T47D (cell line): ENCODE measurements around the gene LRG1.

ENCODE experiments used
- DNase-seq, 2 experiments: peaks; one replicate each; pipeline versions ENCODE4 v3.0.0 to v3.0.0-alpha.2; 2011 to 2012; ENCODE audit warnings: low read depth in 1 of 2, low spot score in 1 of 2
- JUND ChIP-seq: IDR thresholded peaks from 2 replicates; pipeline ENCODE4 v1.6.1; 2012; ENCODE audit warnings: low read depth
- in situ Hi-C: cut with HindIII; loops from 2 replicates; pipeline ENCODE4 v1.10.0; 2016; ENCODE audit warnings: low sequenced_read_pairs, low pct_unique_long_range_greater_than_20kb

Gene LRG1

DNA sequence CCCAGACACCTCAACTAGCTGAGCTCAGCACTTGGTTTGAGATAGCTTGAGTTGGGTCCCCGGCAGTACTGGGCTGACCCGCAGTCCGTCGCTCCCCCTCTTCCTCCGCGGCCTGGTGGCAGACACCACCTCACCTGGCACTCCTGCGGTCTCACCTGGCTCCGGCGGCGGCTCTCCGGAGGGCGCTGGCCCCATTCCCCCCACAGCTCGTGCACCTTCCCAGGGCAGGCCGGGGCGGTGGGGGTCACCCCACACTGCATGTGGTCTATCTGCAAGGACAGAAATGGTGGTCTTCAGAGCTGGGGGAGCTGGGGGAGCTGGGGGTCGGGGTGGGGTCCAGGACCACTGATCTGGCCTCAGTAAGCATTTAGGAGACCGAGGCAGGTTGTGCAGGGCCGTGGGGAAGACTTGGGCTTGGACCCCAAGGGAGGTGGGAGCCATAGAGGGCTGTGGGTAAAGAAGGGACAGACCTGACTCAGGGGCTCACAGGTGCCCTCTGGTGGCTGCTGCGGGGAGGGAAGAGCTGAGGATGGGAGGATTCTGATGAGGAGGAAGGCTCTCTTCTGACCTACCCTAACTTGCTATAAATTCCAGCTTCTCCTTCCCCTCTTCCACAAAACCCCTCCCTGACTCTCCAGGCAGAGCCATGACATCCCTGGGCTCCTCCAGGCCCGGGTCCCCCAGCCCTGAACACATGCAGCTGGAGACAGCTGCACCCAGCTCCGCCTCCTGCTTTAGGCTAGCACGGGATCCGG, 14.9 kb downstream of the LRG1 start:
- TF ChIP-seq JUND, result no peak
- DNase-seq, result peak; percentile 43 to 51
- in situ Hi-C loops, result no loop called here

DNA sequence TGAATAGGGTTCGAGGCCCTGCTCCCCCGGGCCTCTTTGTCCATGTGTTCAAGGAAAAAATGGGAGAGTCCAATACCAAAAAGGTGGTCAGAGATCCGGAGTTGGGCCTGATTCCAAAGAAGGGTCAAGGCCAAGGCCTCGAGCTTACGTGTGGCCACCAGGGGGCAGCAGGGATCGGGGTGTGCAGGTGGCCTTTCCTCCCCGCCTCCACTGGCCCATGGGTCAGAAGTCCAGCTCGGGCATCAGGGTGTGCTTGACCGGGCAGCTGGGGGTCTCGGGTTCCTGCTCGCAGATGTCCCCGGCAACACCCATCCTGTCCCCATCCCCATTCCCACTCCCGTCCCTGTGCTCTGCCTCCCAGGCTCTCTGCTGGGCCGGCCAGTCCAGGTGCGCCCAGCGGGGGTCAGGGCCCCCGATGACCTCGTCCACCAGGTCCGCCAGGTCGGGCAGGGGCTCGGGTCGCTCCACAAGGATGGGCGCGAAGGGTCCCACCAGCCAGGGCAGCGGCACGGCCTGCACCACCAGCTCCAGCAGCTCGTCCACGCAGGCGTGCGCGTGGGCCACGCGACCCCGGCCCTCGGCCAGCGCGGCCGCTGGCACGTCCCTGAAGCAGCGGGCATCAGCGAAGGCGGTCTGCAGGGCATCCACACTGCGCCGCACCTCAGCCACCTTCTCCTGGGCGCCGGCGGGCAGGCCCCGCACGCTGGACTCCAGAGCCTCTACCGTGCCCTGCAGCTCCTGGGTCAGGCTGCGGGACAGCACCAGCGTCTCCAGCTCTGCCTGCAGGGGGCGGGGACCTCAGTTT, 16.3 kb downstream of the LRG1 start:
- peak; percentile 40 to 53 for DNase-seq
- no peak for TF ChIP-seq JUND
- in situ Hi-C loops, result no loop called here

DNA sequence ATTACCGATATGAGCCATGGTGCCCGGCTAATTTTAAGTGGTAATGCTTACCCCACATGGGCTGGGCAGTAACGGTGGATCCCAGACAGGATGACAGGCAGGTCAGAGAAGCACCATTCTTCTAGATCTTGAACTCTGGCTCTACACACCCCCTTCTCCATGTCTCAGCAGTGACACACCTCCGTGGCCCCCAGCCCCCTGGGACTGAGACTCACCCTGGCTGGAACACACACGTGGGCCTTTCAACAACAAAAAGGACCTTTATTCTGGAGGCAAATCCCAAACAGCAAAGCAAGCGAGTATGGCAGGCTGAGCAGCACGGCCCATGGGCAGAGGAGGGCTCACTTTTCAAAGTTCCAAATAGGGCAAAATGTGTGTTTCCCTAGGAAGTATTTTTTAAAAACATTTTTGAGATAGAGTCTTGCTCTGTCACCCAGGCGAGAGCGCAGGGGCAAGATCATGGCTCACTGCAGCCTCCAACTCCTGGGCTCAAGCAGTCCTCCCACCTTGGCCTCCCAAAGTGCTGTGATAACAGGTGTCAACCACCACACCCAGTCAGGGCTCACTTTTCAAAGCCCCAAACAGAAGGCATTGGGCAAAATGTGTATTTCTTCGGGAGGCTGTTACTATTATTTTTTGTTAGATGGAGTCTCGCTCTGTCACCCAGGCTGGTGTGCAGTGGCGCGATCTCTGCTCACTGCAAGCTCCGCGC, 17.4 kb downstream of the LRG1 start:
- TF ChIP-seq JUND, result no peak
- in situ Hi-C loops, result no loop called here

DNA sequence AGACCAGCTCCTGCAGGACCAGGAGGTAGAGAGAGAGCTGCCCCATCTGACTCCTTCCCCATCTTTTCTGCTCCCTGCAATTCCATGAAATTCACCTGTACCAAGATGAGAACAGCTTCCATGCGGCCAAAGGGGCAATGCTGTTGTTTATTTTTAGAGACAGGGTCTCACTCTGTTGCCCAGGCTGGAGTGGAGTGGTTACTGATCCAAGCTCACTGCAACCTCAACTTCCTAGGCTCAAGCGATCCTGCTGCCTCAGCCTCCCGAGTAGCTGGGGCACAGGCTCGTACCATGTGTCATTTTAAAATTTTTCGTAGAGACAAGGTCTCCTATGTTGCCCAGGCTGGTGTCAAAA, 18.0 kb downstream of the LRG1 start:
- no peak for DNase-seq
- in situ Hi-C loops, result no loop called here
- no peak for TF ChIP-seq JUND

More for the DNA sequence above, 17.4 kb downstream of the LRG1 start:
- no peak for DNase-seq

DNA sequence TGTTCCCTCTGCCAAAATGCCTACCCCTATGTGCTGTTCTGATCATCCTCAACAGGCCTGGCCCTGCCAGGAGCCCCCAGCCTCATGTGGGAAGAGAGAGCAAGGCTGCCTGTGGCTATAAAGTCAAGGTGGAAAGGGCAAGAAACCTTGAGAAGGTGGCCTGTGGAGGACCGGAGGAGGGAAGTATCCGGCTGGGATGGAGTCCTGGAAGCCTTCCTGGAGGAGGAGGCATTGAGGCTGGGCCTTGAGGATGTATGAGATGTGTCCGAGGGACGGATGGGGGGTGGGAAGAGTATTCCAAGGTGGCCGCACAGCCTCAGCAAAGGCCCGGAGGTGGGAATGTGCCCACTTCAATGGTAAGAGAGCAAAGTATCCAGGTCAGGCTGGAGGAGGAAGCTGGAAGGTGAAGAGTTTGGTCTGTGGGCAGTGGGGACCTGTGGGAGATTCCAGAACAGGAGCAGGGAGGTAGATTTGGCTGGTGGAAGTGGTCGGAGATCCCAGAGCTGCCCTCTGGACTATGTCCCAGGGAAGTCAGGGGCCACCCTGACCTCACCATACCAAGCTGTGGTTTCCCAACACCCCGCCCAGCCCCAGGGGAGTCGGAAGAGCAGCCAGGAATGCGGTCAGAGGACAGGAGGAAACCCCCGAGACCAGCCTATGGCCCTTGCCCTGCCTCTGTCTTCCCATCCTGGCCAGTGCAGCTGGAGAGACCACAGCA, 18.5 kb downstream of the LRG1 start:
- in situ Hi-C loops, result no loop called here
- DNase-seq, result no peak
- TF ChIP-seq JUND, result no peak

DNA sequence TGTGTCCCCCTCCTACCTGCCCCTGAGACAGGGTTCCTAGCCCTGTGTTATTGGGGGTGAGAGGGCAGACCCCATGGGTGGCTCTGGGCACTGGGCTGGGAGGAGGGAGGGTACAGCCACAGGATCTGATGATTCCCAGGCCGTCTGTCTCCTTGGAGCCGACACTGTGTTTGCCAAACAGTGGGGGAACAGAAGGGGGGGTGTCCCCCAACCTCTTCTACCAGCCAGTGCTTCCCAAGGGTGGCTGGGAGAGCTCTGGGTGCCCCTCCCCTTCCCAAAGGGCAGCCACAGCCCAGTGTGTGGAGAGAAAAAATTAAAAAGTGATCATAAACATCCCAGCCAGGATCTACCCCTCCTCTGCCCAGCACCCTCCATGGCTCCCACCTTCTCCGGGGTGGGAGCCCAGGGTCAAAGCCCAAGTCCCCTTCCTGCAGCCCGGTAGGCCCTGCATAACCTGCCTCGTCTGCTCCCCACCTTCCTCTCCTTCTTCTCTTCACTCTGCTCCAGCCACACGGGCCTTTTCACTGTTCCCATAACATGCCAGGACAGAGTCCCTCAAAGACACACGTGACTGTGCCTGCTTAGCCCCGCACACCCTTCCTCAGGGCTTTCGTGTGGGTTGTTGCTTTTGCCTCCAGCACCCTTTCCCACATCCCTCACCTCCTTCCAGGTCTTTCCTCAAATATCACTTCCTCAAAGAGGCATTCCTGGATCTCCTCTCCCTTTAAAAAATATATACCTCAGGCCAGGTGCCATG, 20.1 kb downstream of the LRG1 start:
- no peak for DNase-seq
- no peak for TF ChIP-seq JUND
- in situ Hi-C loops, result no loop called here

DNA sequence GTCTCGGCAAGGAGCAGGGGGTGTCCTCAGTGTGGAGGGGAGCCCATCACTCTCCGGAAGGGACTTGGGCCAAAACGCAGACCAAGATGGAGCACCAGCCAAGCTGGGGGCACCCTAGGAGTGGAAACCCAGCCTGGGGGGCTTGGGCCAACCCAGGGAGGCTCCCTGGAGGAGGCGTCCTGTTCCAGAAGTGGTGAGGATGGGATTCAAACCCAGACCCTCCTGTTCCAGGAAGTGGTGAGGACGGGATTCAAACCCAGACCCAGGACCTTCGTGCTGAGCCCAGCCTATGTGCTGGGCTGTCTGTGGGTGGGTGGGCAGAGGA, 20.7 kb downstream of the LRG1 start:
- TF ChIP-seq JUND, result no peak
- no peak for DNase-seq
- in situ Hi-C loops, result no loop called here

DNA sequence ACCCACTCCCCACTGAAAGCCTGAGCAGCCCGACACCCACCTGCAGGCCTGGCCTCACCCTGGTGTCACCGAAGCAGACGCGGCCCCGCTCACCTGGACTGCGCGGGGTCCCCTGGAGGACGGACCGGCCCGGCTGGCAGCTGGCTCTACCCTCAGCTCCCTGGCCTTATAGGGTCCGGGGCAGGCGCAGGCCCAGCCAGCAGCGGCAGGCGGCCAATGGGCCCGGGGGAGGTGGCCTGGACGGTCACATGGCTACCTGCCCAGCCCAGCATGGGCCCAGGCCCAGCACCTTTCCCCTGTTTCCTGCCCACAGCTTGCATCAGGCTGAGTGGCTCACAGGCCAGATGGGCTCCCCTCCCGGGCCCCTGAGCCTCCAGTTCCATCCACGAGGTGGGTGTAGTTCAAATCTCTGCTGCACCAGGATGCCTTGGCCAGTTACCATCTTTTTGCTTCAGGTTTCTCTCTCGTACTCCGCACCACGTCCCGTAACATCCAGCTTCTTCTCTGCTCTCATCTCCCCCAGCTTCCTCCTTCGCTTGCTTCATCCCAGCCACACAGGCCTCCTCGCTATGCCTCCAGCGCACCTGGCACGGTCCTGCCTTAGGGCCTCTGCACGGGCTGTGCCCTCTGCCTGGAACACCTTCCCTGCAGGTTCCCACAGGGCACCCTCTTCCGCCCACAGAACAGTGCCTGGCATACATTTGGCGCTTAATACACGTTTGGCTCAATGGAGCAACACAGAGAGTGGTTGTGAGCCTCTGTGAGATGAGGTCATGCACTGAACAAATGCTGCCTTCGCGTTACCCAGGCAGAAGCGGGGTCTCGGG, 21.3 kb downstream of the LRG1 start, which contains the start of gene PLIN4:
Gene PLIN4, minus strand, starts transcription at position 142 of the 827 bp plus-strand sequence. CDS start 214 bp downstream, outside the sequence.
- TF ChIP-seq JUND, result no peak
- in situ Hi-C loops, result no loop called here

DNA sequence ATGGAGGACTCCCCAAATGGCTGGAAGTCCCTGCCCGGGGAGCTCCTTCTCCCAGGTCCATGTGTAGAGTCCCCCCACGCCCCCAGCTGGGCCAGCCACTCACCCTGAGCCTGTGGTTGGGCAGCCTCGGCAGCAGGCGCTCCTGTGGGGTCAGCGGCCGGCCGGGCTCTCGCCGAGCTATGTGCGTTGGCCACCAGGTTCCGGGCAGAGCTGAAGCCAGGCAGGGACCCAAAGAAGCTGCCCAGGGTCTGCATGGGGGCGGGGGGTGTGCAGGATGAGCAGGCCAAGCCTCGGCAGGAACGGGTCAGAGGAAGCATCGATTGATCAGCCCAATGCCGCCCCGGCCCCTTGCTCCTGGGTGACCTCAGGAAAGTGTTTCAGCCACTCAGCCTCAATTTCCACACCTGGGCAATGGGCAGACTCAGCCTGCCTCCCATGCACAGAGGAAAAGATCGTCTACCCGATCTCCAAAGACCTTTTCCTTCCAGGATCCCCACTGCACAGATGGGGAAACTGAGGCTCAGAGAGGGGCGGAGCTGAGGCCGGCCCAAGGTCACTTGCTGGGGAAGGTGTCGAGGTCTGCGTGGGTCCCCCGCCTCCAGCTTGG, 22.3 kb downstream of the LRG1 start:
- in situ Hi-C loops, result no loop called here
- no peak for DNase-seq
- TF ChIP-seq JUND, result no peak

More for the DNA sequence above, 21.3 kb downstream of the LRG1 start, which contains the start of gene PLIN4:
- no peak for DNase-seq

DNA sequence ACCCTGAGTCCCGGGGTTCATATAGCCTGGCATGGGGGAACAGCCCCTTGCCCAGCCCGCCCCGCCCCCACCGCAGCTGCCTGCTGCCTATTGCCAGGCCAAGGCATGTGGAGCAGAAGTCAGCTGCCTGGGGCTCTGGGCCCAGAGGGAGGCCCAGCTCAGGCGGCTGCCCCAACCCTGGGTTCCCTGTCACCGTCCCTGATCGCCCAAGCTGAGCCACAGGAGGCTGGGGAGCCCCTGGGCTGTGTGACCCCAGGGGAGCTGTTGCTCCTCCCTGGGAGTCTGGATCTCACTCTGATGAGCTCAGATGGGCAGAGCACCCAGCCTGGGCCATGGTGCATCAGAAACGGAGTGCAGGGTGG, 22.9 kb downstream of the LRG1 start:
- TF ChIP-seq JUND, result no peak
- in situ Hi-C loops, result no loop called here
- no peak for DNase-seq
